Lower leg skin (tissue), 4 donors: ENCODE data around the gene TSPAN7. TPM values are rescaled to one million over a fixed set of nuclear protein-coding genes. Genes with fewer than 3 reads are reported as not detected.

ENCODE experiments used
- DNase-seq, 2 donors: peaks; one replicate each; pipeline ENCODE4 v3.0.0-alpha.2; 2019; ENCODE audit warnings: low spot score in 2 of 2
- H3K4me3 ChIP-seq: fragments of 200-600 bp; sonication (generic); 2 replicates; pipeline ENCODE4 v1.5.1; 2017; ENCODE audit warnings: mild to moderate bottlenecking, low read depth; ENCODE audit not compliant: poor library complexity, severe bottlenecking
- POLR2A ChIP-seq, 2 donors: fragments of 450-650 bp; IDR thresholded peaks; one replicate each; pipeline ENCODE4 v1.6.1; 2016 to 2017; ENCODE audit warnings: antibody characterized with exemption in 2 of 2, mild to moderate bottlenecking in 1 of 2, moderate library complexity in 1 of 2
- WGBS, 2 donors: methylation state at CpG; one replicate each; pipeline ENCODE4 v1.1.5; 2018; 5-methylcytosine and 5-hydroxymethylcytosine counted together
- intact Hi-C: fragments of 100-400 bp; cut with DNase I; formaldehyde crosslinking; loops from one replicate; pipeline ENCODE4 v1.15.0; 2023; ENCODE audit warnings: low total_unique reads
- total RNA-seq, 4 donors: library from RNA; depleted of rRNA; stranded (reverse); fragments of >200 nt; gene quantifications; one replicate each; pipeline ENCODE4 v1.1.0, GENCODE V29; 2016
- TF ChIP-seq, protein P1 (sequence below), 3 donors: fragments of 450-650 bp; IDR thresholded peaks; one replicate each; pipeline ENCODE4 v1.5.1; 2016; ENCODE audit warnings: antibody characterized with exemption in 3 of 3, mild to moderate bottlenecking in 3 of 3, moderate library complexity in 2 of 3

Gene TSPAN7
- total RNA-seq, 4 donors from 2014 or later, result 7.0 to 31.3 (median 14.4) TPM

DNA sequence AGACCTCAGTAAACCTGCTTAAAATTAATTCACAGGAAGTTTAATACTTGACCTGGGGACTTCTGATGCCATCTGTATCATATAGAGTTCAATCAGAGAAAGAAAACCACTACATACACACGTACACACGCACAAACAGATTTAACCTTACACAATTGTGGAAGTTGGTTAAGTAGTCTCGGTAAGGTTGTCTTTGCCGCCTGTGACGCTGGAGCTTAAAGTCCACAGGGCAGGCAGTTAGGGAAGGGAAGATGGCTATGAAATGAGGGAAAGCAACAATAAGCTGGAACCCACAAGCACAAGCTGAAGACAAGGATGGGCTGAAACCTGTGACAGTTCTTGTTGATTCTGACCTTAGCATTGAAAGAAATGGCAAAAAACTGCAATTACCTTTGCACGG is 41.7 kb upstream of the TSPAN7 start:
- WGBS, 2 donors, result 71 to 87% methylated on average over 6 of the region's 6 CpGs
- intact Hi-C loops, result no loop called here
- no peak for DNase-seq
- no peak overlapping the region for H3K4me3 ChIP-seq
- TF ChIP-seq, protein P1, sequence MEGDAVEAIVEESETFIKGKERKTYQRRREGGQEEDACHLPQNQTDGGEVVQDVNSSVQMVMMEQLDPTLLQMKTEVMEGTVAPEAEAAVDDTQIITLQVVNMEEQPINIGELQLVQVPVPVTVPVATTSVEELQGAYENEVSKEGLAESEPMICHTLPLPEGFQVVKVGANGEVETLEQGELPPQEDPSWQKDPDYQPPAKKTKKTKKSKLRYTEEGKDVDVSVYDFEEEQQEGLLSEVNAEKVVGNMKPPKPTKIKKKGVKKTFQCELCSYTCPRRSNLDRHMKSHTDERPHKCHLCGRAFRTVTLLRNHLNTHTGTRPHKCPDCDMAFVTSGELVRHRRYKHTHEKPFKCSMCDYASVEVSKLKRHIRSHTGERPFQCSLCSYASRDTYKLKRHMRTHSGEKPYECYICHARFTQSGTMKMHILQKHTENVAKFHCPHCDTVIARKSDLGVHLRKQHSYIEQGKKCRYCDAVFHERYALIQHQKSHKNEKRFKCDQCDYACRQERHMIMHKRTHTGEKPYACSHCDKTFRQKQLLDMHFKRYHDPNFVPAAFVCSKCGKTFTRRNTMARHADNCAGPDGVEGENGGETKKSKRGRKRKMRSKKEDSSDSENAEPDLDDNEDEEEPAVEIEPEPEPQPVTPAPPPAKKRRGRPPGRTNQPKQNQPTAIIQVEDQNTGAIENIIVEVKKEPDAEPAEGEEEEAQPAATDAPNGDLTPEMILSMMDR (IDR thresholded peaks at IDR 0.05), result no peak
- TF ChIP-seq POLR2A (IDR thresholded peaks at IDR 0.05), result no peak

GRCh38 chrX:38538134-38538533 is 23.2 kb upstream of the TSPAN7 start:
- no peak for TF ChIP-seq POLR2A (IDR thresholded peaks at IDR 0.05)
- intact Hi-C loops, result no loop called here
- WGBS, 2 donors, result 53 to 64% methylated on average over 2 of the region's 2 CpGs
- no peak overlapping the region for H3K4me3 ChIP-seq
- DNase-seq, result no peak

GRCh38 chrX:38539748-38540147 is 21.6 kb upstream of the TSPAN7 start:
- TF ChIP-seq POLR2A (IDR thresholded peaks at IDR 0.05), result no peak
- TF ChIP-seq, protein P1 (IDR thresholded peaks at IDR 0.05), result no peak
- WGBS, 2 donors, result 70 to 80% methylated on average over 1 of the region's 1 CpG
- H3K4me3 ChIP-seq, result no peak overlapping the region
- intact Hi-C loops, result no loop called here
- no peak for DNase-seq

GRCh38 chrX:38548508-38548907 is 12.8 kb upstream of the TSPAN7 start:
- DNase-seq, result no peak
- no peak overlapping the region for H3K4me3 ChIP-seq
- TF ChIP-seq, protein P1 (IDR thresholded peaks at IDR 0.05), result no peak
- TF ChIP-seq POLR2A (IDR thresholded peaks at IDR 0.05), result no peak
- intact Hi-C loops, result no loop called here
- WGBS, 2 donors, result 63 to 79% methylated on average over 3 of the region's 3 CpGs

DNA sequence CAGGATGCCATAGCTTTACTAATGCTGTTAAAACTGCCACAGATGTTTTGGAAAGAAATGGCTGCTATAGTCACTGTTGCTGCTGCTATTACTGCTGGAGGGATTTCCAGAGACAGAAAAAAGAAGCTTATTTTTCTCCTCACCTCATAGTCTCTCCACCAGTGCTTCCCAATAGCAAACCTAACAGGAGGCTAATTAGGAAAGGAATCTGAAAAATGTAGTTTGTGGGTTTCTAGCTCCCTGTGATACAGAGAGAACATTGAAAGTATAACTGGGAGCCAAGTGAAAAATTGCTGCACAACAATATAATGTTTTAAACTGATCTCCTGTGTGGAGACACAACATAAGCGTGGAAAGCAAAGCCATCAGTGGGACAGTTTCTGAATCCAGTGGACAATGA is 8.6 kb upstream of the TSPAN7 start:
- no peak for DNase-seq
- intact Hi-C loops, result no loop called here
- no peak overlapping the region for H3K4me3 ChIP-seq
- WGBS, 2 donors, result 68 to 85% methylated on average over 1 of the region's 1 CpG
- no peak for TF ChIP-seq POLR2A (IDR thresholded peaks at IDR 0.05)
- TF ChIP-seq, protein P1 (IDR thresholded peaks at IDR 0.05), result no peak

GRCh38 chrX:38558686-38559085 is 2.7 kb upstream of the TSPAN7 start:
- no peak overlapping the region for H3K4me3 ChIP-seq
- no peak for DNase-seq
- WGBS, 2 donors, result 76 to 83% methylated on average over 2 of the region's 2 CpGs
- intact Hi-C loops, result no loop called here
- TF ChIP-seq POLR2A (IDR thresholded peaks at IDR 0.05), result no peak

GRCh38 chrX:38560776-38561125 is 591 bp upstream of the TSPAN7 start:
- 47 to 56% methylated on average over 7 to 9 of the region's 9 CpGs for WGBS, 2 donors
- intact Hi-C loops, result no loop called here
- H3K4me3 ChIP-seq, result no peak overlapping the region
- TF ChIP-seq, protein P1 (IDR thresholded peaks at IDR 0.05), result no peak
- no peak for TF ChIP-seq POLR2A (IDR thresholded peaks at IDR 0.05)
- no peak for DNase-seq
